Glomerular visceral epithelial cell (primary cell): Measurements from ENCODE around the gene TRPM1.

Experiments used
- DNase-seq: peaks from one replicate; pipeline ENCODE4 v3.0.0-alpha.2; 2016; ENCODE audit errors: extremely low spot score

TRPM1 gene

GRCh38 chr15:31049682-31050615 is 51.6 kb downstream of the TRPM1 start:
- no peak for DNase-seq

GRCh38 chr15:31049111-31049510 is 52.4 kb downstream of the TRPM1 start:
- no peak for DNase-seq

GRCh38 chr15:31047437-31047836 is 54.1 kb downstream of the TRPM1 start:
- no peak for DNase-seq

GRCh38 chr15:31046759-31047359 is 54.7 kb downstream of the TRPM1 start:
- DNase-seq = no peak

- no peak for DNase-seq
Measured at GRCh38 chr15:31045606-31046005, 55.9 kb downstream of the TRPM1 start.

GRCh38 chr15:31042751-31043150 is 58.8 kb downstream of the TRPM1 start:
- no peak for DNase-seq

GRCh38 chr15:31041610-31042009 is 59.9 kb downstream of the TRPM1 start:
- DNase-seq = no peak

GRCh38 chr15:31040611-31041010 is 60.9 kb downstream of the TRPM1 start:
- DNase-seq = no peak

- DNase-seq = no peak
Measured at GRCh38 chr15:31039961-31040360, 61.6 kb downstream of the TRPM1 start.

GRCh38 chr15:31037731-31038477 is 63.6 kb downstream of the TRPM1 start:
- no peak for DNase-seq

GRCh38 chr15:31036783-31037182 is 64.7 kb downstream of the TRPM1 start:
- DNase-seq = no peak

GRCh38 chr15:31035610-31036009 is 65.9 kb downstream of the TRPM1 start:
- DNase-seq = no peak

- no peak for DNase-seq
Measured at GRCh38 chr15:31034152-31034551, 67.4 kb downstream of the TRPM1 start.

GRCh38 chr15:31032961-31033371 is 68.6 kb downstream of the TRPM1 start:
- no peak for DNase-seq

GRCh38 chr15:31031471-31032067 is 70.0 kb downstream of the TRPM1 start:
- DNase-seq = peak; percentile 60

GRCh38 chr15:31027910-31028578 is 73.5 kb downstream of the TRPM1 start:
- no peak for DNase-seq

GRCh38 chr15:31025996-31026395 is 75.5 kb downstream of the TRPM1 start:
- no peak for DNase-seq

- peak; percentile 21 for DNase-seq
Measured at GRCh38 chr15:31024979-31025378, 76.5 kb downstream of the TRPM1 start.

GRCh38 chr15:31024330-31024729 is 77.2 kb downstream of the TRPM1 start:
- DNase-seq = peak; percentile 96

GRCh38 chr15:31023841-31024240 is 77.7 kb downstream of the TRPM1 start:
- DNase-seq = peak; percentile 20

GRCh38 chr15:31021067-31021665 is 80.4 kb downstream of the TRPM1 start:
- no peak for DNase-seq
